Measurements from ENCODE around the gene NPTX1.

The NPTX1 gene

DNA sequence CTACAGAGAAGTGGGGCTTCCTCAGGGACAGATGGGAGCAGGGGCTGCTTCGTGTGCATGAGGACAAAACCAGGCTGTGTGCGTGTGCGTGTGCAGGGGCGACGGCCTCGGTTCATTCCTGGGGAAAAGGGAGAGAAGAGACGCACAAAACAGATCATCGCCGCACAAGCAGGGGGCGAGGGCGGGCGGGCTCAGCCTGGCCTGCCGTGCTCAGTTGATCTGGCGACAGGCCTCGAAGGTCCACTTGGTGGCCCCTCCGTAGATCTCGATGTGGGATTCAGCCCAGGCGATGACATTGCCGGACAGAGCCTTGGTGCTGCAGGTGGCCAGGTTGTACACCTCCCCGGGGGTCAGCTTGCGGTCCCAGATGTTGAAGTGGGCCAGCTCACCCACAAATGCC, 5.8 kb downstream of the NPTX1 start:
- H3K9me3 ChIP-seq (replicated peaks in 1 of 11): no peaks in the 10 kb centered on the region
- no peak overlapping the region for H3K4me3 ChIP-seq
- peaks cover 12 to 48% (median 30%) of the 10 kb centered on the region in 10 experiments; a peak in 19 of 20 replicates for H3K4me1 ChIP-seq
- H3K27me3 ChIP-seq: peaks cover 99 to 100% (median 100%) of the 10 kb centered on the region in 11 experiments
- no peak overlapping the region for H3K27ac ChIP-seq
- H3K4me2 ChIP-seq: no peak overlapping the region
- H3K36me3 ChIP-seq: no peaks in the 10 kb centered on the region
- H4K20me1 ChIP-seq: peaks cover 0 to 81% (median 11%) of the 10 kb centered on the region in 11 experiments; a peak in 17 of 22 replicates
- H3K9ac ChIP-seq: no peak overlapping the region
- no peak for TF ChIP-seq Cebpa-rat (IDR thresholded peaks at IDR 0.05)

DNA sequence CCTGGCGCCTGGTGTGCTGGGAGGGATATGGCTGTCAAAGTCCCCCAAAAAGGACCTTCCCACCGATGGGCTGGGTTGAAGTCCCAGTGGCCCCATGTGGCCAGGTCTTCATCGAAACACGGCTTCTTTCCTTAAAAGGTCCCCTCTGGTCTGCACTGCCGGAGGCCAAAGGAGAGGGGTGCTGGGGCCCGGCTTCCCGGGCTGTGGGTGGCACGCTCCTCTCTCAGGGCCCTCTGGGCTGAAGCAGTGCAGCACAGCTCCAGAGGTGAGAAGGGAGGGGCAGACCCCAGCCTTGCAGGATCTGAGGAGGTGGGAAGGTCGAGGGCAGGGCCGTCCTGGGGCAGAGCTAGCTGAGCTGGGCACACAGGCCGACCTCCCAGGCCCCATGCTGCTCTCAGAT, 6.7 kb downstream of the NPTX1 start:
- H3K27me3 ChIP-seq: peaks cover 99 to 100% (median 100%) of the 10 kb centered on the region in 11 experiments

GRCh38 chr17:80468781-80469493, 7.5 kb downstream of the NPTX1 start:
- Histone ChIP-seq H3K36me3 (no peaks in the 10 kb centered on the region), H3K27ac (no peak overlapping the region), H3K9ac (no peak overlapping the region), H3K4me3 (no peak overlapping the region), H3K9me3 (replicated peaks in 1 of 11) (no peaks in the 10 kb centered on the region), H3K27me3 (peaks cover 92 to 100% (median 97%) of the 10 kb centered on the region in 11 experiments), H4K20me1 (peaks cover 0 to 64% (median 2%) of the 10 kb centered on the region in 11 experiments; a peak in 11 of 22 replicates), H3K4me1 (peaks cover 1 to 31% (median 16%) of the 10 kb centered on the region in 10 experiments; a peak in 16 of 20 replicates), H3K4me2 (peak overlapping the region in 2 of 11 experiments; percentile 12 to 14; a peak in 3 of 22 replicates)
- TF ChIP-seq Cebpa-rat (IDR thresholded peaks at IDR 0.05): no peak

More for the DNA sequence above, 6.7 kb downstream of the NPTX1 start:
- Histone ChIP-seq H3K4me3 (no peak overlapping the region), H3K4me2 (peak overlapping the region in 1 of 11 experiments; percentile 14; a peak in 2 of 22 replicates), H3K4me1 (peaks cover 6 to 38% (median 21%) of the 10 kb centered on the region in 10 experiments; a peak in 18 of 20 replicates), H3K9ac (no peak overlapping the region), H3K27ac (no peak overlapping the region), H3K36me3 (no peaks in the 10 kb centered on the region), H4K20me1 (peaks cover 0 to 71% (median 3%) of the 10 kb centered on the region in 11 experiments; a peak in 12 of 22 replicates), H3K9me3 (replicated peaks in 1 of 11) (no peaks in the 10 kb centered on the region)
- TF ChIP-seq Cebpa-rat (IDR thresholded peaks at IDR 0.05): no peak

GRCh38 chr17:80468242-80468641, 8.2 kb downstream of the NPTX1 start:
- Histone ChIP-seq H3K4me3 (no peak overlapping the region), H4K20me1 (peaks cover 0 to 57% (median 0%) of the 10 kb centered on the region in 11 experiments; a peak in 10 of 22 replicates), H3K27ac (no peak overlapping the region), H3K36me3 (no peaks in the 10 kb centered on the region), H3K9ac (no peak overlapping the region), H3K4me2 (no peak overlapping the region), H3K9me3 (replicated peaks in 1 of 11) (no peaks in the 10 kb centered on the region), H3K4me1 (peaks cover 0 to 29% (median 16%) of the 10 kb centered on the region in 10 experiments; a peak in 16 of 20 replicates), H3K27me3 (peaks cover 85 to 95% (median 90%) of the 10 kb centered on the region in 11 experiments)
- TF ChIP-seq Cebpa-rat (IDR thresholded peaks at IDR 0.05): no peak

DNA sequence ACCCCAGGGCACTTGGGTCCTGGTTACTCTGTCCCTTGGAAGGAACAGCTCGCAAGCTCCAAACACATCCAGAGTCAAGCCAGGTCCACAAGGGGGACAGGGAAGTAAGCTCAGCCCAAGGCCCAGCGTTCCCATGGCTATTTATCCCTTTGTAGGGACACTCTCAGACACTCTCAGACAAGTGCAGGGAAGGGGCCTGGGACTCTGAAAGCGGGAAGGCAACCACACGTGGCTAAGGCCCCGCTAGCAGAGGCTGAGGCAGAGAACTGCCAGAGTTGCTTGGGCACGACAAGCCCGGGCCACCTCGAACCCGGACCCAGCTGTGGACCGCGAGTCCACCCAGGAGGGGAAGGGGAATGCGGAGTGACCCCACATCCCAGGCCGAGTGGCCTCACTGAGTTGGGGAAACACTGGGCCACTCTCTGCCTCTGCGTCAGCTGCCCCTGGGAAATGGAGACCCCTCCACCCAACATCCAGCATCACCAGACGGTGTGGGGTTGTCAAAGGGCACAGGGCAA, 10.2 kb downstream of the NPTX1 start:
- peaks cover 65 to 82% (median 78%) of the 10 kb centered on the region in 11 experiments for H3K27me3 ChIP-seq
- H3K4me1 ChIP-seq: peaks cover 0 to 23% (median 8%) of the 10 kb centered on the region in 10 experiments; a peak in 11 of 20 replicates
- no peak overlapping the region for H3K27ac ChIP-seq
- no peaks in the 10 kb centered on the region for H3K9me3 ChIP-seq (replicated peaks in 1 of 11)
- no peak for TF ChIP-seq Cebpa-rat (IDR thresholded peaks at IDR 0.05)
- peaks cover 0 to 47% (median 0%) of the 10 kb centered on the region in 11 experiments; a peak in 9 of 22 replicates for H4K20me1 ChIP-seq
- no peaks in the 10 kb centered on the region for H3K36me3 ChIP-seq
- H3K9ac ChIP-seq: no peak overlapping the region
- H3K4me3 ChIP-seq: no peak overlapping the region
- no peak overlapping the region for H3K4me2 ChIP-seq

DNA sequence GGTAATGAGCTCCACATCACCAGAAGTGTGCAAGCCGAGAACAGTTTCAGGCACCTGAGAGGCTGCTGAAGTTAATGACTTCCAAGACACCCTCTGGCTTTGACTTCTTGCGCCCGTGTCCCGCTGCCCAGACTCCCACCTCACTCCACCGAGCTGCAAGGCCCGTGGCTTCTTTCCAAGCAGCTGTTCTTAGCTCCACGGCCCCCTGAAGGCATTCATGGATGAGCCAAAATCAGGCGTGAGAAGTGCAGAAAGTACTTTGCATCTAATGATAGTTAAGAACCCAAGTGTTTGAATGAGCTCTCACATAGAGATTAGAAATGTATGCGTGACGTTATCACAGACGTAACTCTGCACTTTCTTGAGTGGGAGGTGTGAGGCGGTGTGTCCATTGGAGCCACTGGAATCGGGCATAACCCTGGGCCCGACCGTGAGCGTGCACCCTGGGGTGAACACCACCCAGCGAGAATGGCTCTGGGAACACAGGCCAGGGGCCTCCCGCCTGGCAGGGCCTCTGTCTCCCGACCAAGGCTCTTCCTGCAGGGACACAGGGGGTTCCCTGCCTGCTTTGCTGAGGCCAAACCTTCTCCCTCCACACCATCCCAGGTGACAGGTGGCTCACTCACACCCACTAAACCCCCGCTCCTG, 11.0 kb downstream of the NPTX1 start:
- Histone ChIP-seq H3K9me3 (replicated peaks in 1 of 11) (no peaks in the 10 kb centered on the region), H3K4me1 (peaks cover 0 to 23% (median 8%) of the 10 kb centered on the region in 10 experiments; a peak in 11 of 20 replicates), H3K4me2 (no peak overlapping the region), H4K20me1 (peaks cover 0 to 41% (median 0%) of the 10 kb centered on the region in 11 experiments; a peak in 9 of 22 replicates), H3K27ac (no peak overlapping the region), H3K4me3 (no peak overlapping the region), H3K27me3 (peaks cover 57 to 75% (median 70%) of the 10 kb centered on the region in 11 experiments), H3K36me3 (no peaks in the 10 kb centered on the region), H3K9ac (no peak overlapping the region)
- TF ChIP-seq Cebpa-rat (IDR thresholded peaks at IDR 0.05): no peak

GRCh38 chr17:80464486-80464885, 11.9 kb downstream of the NPTX1 start:
- peaks cover 48 to 65% (median 61%) of the 10 kb centered on the region in 11 experiments for H3K27me3 ChIP-seq
- H3K4me1 ChIP-seq: peaks cover 0 to 23% (median 8%) of the 10 kb centered on the region in 10 experiments; a peak in 11 of 20 replicates
- no peak for TF ChIP-seq Cebpa-rat (IDR thresholded peaks at IDR 0.05)
- H3K36me3 ChIP-seq: no peaks in the 10 kb centered on the region
- peaks cover 0 to 31% (median 0%) of the 10 kb centered on the region in 11 experiments; a peak in 9 of 22 replicates for H4K20me1 ChIP-seq
- no peak overlapping the region for H3K4me3 ChIP-seq
- H3K4me2 ChIP-seq: no peak overlapping the region
- H3K9me3 ChIP-seq (replicated peaks in 1 of 11): no peaks in the 10 kb centered on the region
- no peak overlapping the region for H3K27ac ChIP-seq
- H3K9ac ChIP-seq: no peak overlapping the region

- Histone ChIP-seq H3K4me3 (no peak overlapping the region), H3K4me2 (peak overlapping the region in 3 of 11 experiments; percentile 10 to 25 (median 22); a peak in 2 of 22 replicates), H4K20me1 (peaks cover 0 to 26% (median 0%) of the 10 kb centered on the region in 11 experiments; a peak in 9 of 22 replicates), H3K27me3 (peaks cover 42 to 65% (median 56%) of the 10 kb centered on the region in 11 experiments), H3K9me3 (replicated peaks in 1 of 11) (no peaks in the 10 kb centered on the region), H3K9ac (no peak overlapping the region), H3K36me3 (no peaks in the 10 kb centered on the region), H3K27ac (no peak overlapping the region), H3K4me1 (peaks cover 0 to 17% (median 6%) of the 10 kb centered on the region in 10 experiments; a peak in 10 of 20 replicates)
- TF ChIP-seq Cebpa-rat (IDR thresholded peaks at IDR 0.05): no peak
Measured at GRCh38 chr17:80463784-80464400, 12.5 kb downstream of the NPTX1 start.
